Measurements from ENCODE around the gene NCK1.

- no peak for TF ChIP-seq CTCF (IDR thresholded peaks at IDR 0.05)
- TF ChIP-seq POLR2A (IDR thresholded peaks at IDR 0.05): no peak
Observed at GRCh38 chr3:136852180-136852579, 9.8 kb upstream of the NCK1 start.
